SW 1271 (cell line): ENCODE measurements around the gene ZNF584.
"Not testable (repeated sequence)": the region's sequence is repeated elsewhere in the genome, so short reads cannot be mapped to it uniquely, and the experiment has no call there.

Experiments
- DNase-seq, 2 experiments: peaks; one replicate each; lab custom pipeline; 2025; lab: John Stamatoyannopoulos, UW

ZNF584 gene

GRCh38 chr19:58408152-58409009 lies at the start of gene ZNF584:
TSS of gene ZNF584 (plus strand) at chr19:58408649. CDS start at chr19:58409148, 499 bp downstream.
- peak; percentile 77 to 85 for DNase-seq

- peak in 1 of 2 experiments; percentile 64 for DNase-seq
These were observed 46.6 kb upstream of the ZNF584 start for GRCh38 chr19:58361900-58362271.

GRCh38 chr19:58362272-58362994 lies 46.0 kb upstream of the ZNF584 start, which contains the start of gene ZNF497:
TSS of gene ZNF497 (minus strand) at chr19:58362751. CDS start at chr19:58357635, 5,116 bp downstream.
- peak; percentile 88 for DNase-seq

- DNase-seq: no peak
These were observed 44.3 kb upstream of the ZNF584 start for GRCh38 chr19:58364146-58364545.

GRCh38 chr19:58366585-58367430 lies 41.6 kb upstream of the ZNF584 start:
- no peak for DNase-seq

- DNase-seq: no peak
These were observed 40.6 kb upstream of the ZNF584 start for GRCh38 chr19:58367698-58368454.

GRCh38 chr19:58368561-58369360 lies 39.7 kb upstream of the ZNF584 start:
- DNase-seq: no peak

- DNase-seq: no peak
These were observed 35.9 kb upstream of the ZNF584 start for GRCh38 chr19:58372311-58373133.

- no peak for DNase-seq
These were observed 34.2 kb upstream of the ZNF584 start for GRCh38 chr19:58374200-58374599.

- DNase-seq: not testable (repeated sequence)
These were observed 31.7 kb upstream of the ZNF584 start for GRCh38 chr19:58376724-58377123.

GRCh38 chr19:58379246-58379645 lies 29.2 kb upstream of the ZNF584 start:
- DNase-seq: no peak

GRCh38 chr19:58380037-58380661 lies 28.3 kb upstream of the ZNF584 start:
- DNase-seq: no peak

GRCh38 chr19:58380662-58381459 lies 27.6 kb upstream of the ZNF584 start, which contains the start of gene ZNF837:
TSS of gene ZNF837 (minus strand) at chr19:58381030. CDS start at chr19:58369332, 11,698 bp downstream.
- peak; percentile 98 for DNase-seq

- no peak for DNase-seq
These were observed 26.8 kb upstream of the ZNF584 start for GRCh38 chr19:58381460-58382212.

- DNase-seq: no peak
These were observed 25.3 kb upstream of the ZNF584 start for GRCh38 chr19:58382997-58383603.

- DNase-seq: no peak
These were observed 23.0 kb upstream of the ZNF584 start for GRCh38 chr19:58385313-58385890.
